ENCODE measurements around the gene MAPRE3. TPM values are rescaled to one million over a fixed set of nuclear protein-coding genes. Genes with fewer than 3 reads are reported as not detected.

MAPRE3 gene
- total RNA-seq, 1 donor from 2014 or later, result 3.7 TPM

- Mint-ChIP-seq H3K4me3 (no peak overlapping the region), H3K36me3 (ENCODE audit: low read depth) (no peaks in the 10 kb centered on the region), H3K9me3 (no peaks in the 10 kb centered on the region), H3K4me1 (ENCODE audit: low read depth) (no peaks in the 10 kb centered on the region), H3K27ac (no peak overlapping the region), H3K27me3 (ENCODE audit: insufficient read depth) (peaks cover under 1% of the 10 kb centered on the region)
- intact Hi-C loops (cut with micrococcal nuclease), result no loop called here
- no peak for DNase-seq (ENCODE audit: low spot score)
Observed at GRCh38 chr2:27014771-27015433, 44.5 kb downstream of the MAPRE3 start.

DNA sequence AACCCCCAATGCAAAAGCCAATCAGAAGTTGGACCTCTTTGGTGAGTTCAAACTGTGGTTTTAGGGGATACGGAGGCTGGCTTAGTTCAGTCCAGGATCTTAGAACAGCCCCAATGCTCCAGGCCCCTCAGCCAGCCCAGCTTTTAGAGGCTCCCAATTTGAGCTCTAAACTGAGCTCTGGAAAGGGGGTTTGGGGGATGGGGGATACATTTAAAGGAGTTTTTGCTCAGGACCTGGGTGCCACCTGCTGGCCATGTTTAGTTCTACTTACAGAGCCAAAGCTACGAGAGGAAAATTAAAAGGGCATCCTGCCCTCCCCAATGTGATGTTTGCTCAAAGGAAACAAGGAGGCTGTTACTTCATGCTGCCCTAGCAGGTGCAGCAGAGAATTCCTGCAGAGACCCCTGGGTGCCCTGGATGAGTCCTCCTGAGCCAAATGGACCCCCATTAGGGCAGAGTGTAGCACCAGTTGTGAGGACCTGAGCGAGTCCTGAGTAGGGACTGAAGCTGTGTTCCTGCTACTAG is 46.4 kb downstream of the MAPRE3 start:
- Mint-ChIP-seq H3K36me3 (ENCODE audit: low read depth) (peaks cover 1% of the 10 kb centered on the region), H3K4me3 (no peak overlapping the region), H3K27me3 (ENCODE audit: insufficient read depth) (no peaks in the 10 kb centered on the region), H3K9me3 (no peaks in the 10 kb centered on the region), H3K4me1 (ENCODE audit: low read depth) (no peaks in the 10 kb centered on the region), H3K27ac (no peak overlapping the region)
- DNase-seq (ENCODE audit: low spot score), result no peak
- intact Hi-C loops (cut with micrococcal nuclease), result loop anchor here (1.0 to 2.0 kb wide), 3 partner anchors 46 to 171 kb away; partner anchors contain the start of gene MAPRE3

DNA sequence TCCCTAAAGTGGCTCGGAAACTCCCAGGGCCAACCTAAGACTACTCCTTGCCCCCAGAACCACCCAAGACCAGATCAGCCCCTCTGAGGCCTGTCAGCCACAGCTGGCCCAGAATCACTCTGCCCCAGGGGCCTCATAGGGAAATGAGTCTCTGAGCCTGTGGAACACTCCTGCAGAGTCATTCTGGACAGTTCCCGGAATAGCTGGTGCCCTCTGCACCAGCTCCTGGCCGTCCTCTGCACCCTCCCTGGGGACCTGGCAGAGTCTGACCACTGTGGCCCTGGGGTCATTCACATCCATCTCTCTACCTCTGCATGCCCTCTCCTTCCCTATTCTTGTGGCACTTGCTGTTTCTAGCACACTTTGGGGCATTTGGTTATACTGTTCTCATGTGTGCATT is 47.7 kb downstream of the MAPRE3 start:
- no peak for DNase-seq (ENCODE audit: low spot score)
- Mint-ChIP-seq H3K4me1 (ENCODE audit: low read depth) (no peaks in the 10 kb centered on the region), H3K36me3 (ENCODE audit: low read depth) (peaks cover 1% of the 10 kb centered on the region), H3K4me3 (no peak overlapping the region), H3K9me3 (no peaks in the 10 kb centered on the region), H3K27me3 (ENCODE audit: insufficient read depth) (no peaks in the 10 kb centered on the region), H3K27ac (no peak overlapping the region)
- intact Hi-C loops (cut with micrococcal nuclease), result no loop called here

- peaks cover 5% of the 10 kb centered on the region for H3K36me3 Mint-ChIP-seq (ENCODE audit: low read depth)
- no peaks in the 10 kb centered on the region for H3K27me3 Mint-ChIP-seq (ENCODE audit: insufficient read depth)
- no peaks in the 10 kb centered on the region for H3K4me1 Mint-ChIP-seq (ENCODE audit: low read depth)
- intact Hi-C loops (cut with micrococcal nuclease), result no loop called here
- no peak overlapping the region for H3K4me3 Mint-ChIP-seq
- no peak for DNase-seq (ENCODE audit: low spot score)
- no peaks in the 10 kb centered on the region for H3K9me3 Mint-ChIP-seq
- H3K27ac Mint-ChIP-seq, result no peak overlapping the region
Observed at GRCh38 chr2:27019459-27019858, 49.0 kb downstream of the MAPRE3 start.

GRCh38 chr2:27019931-27020855 is 49.8 kb downstream of the MAPRE3 start:
- no peaks in the 10 kb centered on the region for H3K4me1 Mint-ChIP-seq (ENCODE audit: low read depth)
- peaks cover 5% of the 10 kb centered on the region for H3K36me3 Mint-ChIP-seq (ENCODE audit: low read depth)
- no peak overlapping the region for H3K27ac Mint-ChIP-seq
- intact Hi-C loops (cut with micrococcal nuclease), result no loop called here
- H3K9me3 Mint-ChIP-seq, result no peaks in the 10 kb centered on the region
- no peak for DNase-seq (ENCODE audit: low spot score)
- no peaks in the 10 kb centered on the region for H3K27me3 Mint-ChIP-seq (ENCODE audit: insufficient read depth)
- no peak overlapping the region for H3K4me3 Mint-ChIP-seq

DNA sequence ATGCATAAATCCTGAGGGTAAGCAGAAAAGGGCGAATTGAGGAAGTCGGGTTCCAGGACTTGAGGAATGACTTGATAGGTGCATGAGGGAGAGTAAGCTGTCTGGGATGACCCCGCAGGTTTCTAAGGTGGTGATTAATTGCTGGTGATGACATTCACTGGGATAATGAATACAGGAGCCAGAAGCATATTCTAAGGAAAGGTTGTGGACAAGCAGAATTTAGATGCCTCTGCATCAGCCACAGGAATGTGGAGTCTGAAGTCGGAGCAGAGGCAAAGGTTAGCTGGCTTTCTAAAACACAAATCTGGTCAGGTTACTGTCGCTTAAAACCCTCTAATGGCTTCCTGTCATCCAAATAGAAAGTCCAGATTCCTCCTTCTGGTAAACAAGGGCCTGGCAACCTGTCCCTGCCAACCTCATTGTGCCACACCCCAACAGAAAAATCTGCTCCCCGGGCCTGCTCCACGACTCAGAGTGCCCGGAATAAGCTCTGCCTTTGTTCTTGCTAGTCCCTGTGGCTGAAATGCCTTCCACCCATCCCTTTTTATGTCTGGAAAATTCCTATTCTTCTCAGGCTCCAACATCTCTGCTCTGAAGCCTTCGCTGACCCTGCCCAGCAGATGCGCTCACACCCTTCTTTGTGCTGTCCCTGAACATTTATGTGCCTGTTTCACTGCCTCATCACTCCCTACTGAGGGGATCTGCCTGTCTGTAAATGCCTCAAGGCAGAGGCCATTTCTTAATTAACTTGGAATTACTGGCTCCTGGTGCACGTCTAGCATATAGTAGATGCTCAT is 51.0 kb downstream of the MAPRE3 start:
- no peak for DNase-seq (ENCODE audit: low spot score)
- H3K4me1 Mint-ChIP-seq (ENCODE audit: low read depth), result no peaks in the 10 kb centered on the region
- intact Hi-C loops (cut with micrococcal nuclease), result no loop called here
- H3K27me3 Mint-ChIP-seq (ENCODE audit: insufficient read depth), result no peaks in the 10 kb centered on the region
- peaks cover 6% of the 10 kb centered on the region for H3K36me3 Mint-ChIP-seq (ENCODE audit: low read depth)
- H3K9me3 Mint-ChIP-seq, result no peaks in the 10 kb centered on the region
- no peak overlapping the region for H3K27ac Mint-ChIP-seq
- H3K4me3 Mint-ChIP-seq, result no peak overlapping the region

DNA sequence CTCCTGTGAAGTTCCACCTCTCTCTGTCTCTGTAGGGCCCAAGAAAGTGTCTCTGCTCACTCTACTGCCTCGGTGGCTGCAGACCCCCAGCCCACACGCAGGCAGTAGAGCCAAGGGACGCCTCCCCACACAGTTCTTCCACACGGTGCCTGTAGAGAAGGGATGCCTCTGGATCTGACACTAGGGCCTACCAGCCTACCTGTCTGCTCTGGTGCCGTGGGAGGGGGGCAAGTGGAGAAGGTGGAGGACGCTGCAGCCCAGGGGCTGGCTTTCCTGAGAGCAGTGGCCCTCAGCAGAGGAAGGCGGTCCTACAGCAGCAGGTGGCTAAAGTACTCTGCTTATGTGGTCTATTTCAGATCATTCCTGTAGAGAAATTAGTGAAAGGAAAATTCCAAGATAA is 53.3 kb downstream of the MAPRE3 start:
- DNase-seq (ENCODE audit: low spot score), result no peak
- Mint-ChIP-seq H3K27me3 (ENCODE audit: insufficient read depth) (no peaks in the 10 kb centered on the region), H3K27ac (no peak overlapping the region), H3K9me3 (no peaks in the 10 kb centered on the region), H3K4me1 (ENCODE audit: low read depth) (no peaks in the 10 kb centered on the region), H3K4me3 (no peak overlapping the region), H3K36me3 (ENCODE audit: low read depth) (peaks cover 12% of the 10 kb centered on the region)
- intact Hi-C loops (cut with micrococcal nuclease), result no loop called here

DNA sequence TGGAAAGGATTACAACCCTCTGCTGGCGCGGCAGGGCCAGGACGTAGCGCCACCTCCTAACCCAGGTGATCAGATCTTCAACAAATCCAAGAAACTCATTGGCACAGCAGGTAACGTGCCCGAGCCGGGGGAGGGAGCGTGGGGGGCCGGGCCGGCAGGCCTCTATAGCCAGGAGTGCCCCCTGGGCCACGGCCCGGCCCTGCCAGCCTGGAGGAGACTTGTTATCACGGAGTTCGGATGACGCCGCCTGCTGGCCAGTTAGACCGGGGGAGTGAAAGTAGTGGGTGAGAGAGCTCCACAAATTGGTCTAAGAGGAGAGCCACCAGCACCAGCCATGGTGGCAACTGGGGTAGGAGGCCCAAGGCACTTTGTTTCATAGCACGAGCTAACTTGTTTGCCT is 53.8 kb downstream of the MAPRE3 start:
- Mint-ChIP-seq H3K4me1 (ENCODE audit: low read depth) (peaks cover 3% of the 10 kb centered on the region), H3K27ac (no peak overlapping the region), H3K9me3 (no peaks in the 10 kb centered on the region)

GRCh38 chr2:27024812-27025211 is 54.4 kb downstream of the MAPRE3 start:
- intact Hi-C loops (cut with micrococcal nuclease), result no loop called here

More for the DNA sequence above, 53.8 kb downstream of the MAPRE3 start:
- Mint-ChIP-seq H3K27me3 (ENCODE audit: insufficient read depth) (no peaks in the 10 kb centered on the region), H3K36me3 (ENCODE audit: low read depth) (peaks cover 13% of the 10 kb centered on the region), H3K4me3 (no peak overlapping the region)
- DNase-seq (ENCODE audit: low spot score), result no peak
- intact Hi-C loops (cut with micrococcal nuclease), result no loop called here

DNA sequence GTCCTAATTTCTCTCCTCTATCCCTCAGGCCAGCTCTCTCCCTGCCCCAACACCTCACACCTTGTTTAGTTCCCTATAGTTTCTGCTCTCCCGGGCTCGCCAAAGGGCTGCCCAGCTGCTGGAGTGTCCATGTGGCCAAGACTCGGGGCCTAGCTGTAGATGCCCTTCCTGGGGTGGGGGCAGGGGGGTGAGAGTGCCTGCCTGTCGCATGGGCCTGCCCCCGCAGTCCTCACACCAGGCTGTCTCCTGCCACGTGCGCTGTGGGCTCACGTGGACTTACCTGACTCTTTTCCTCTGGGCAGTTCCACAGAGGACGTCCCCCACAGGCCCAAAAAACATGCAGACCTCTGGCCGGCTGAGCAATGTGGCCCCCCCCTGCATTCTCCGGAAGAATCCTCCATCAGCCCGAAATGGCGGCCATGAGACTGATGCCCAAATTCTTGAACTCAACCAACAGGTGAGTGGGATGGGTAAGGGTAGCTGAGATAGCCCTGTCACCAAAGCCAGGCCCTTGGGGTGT is 54.9 kb downstream of the MAPRE3 start:
- Mint-ChIP-seq H3K4me3 (no peak overlapping the region), H3K27me3 (ENCODE audit: insufficient read depth) (no peaks in the 10 kb centered on the region), H3K9me3 (no peaks in the 10 kb centered on the region), H3K36me3 (ENCODE audit: low read depth) (peaks cover 17% of the 10 kb centered on the region), H3K27ac (no peak overlapping the region), H3K4me1 (ENCODE audit: low read depth) (peaks cover 14% of the 10 kb centered on the region)
- intact Hi-C loops (cut with micrococcal nuclease), result no loop called here
- DNase-seq (ENCODE audit: low spot score), result no peak

More at GRCh38 chr2:27024812-27025211, 54.4 kb downstream of the MAPRE3 start:
- DNase-seq (ENCODE audit: low spot score), result no peak
- Mint-ChIP-seq H3K27me3 (ENCODE audit: insufficient read depth) (no peaks in the 10 kb centered on the region), H3K36me3 (ENCODE audit: low read depth) (peaks cover 17% of the 10 kb centered on the region), H3K4me3 (no peak overlapping the region), H3K9me3 (no peaks in the 10 kb centered on the region), H3K4me1 (ENCODE audit: low read depth) (peaks cover 9% of the 10 kb centered on the region), H3K27ac (no peak overlapping the region)

DNA sequence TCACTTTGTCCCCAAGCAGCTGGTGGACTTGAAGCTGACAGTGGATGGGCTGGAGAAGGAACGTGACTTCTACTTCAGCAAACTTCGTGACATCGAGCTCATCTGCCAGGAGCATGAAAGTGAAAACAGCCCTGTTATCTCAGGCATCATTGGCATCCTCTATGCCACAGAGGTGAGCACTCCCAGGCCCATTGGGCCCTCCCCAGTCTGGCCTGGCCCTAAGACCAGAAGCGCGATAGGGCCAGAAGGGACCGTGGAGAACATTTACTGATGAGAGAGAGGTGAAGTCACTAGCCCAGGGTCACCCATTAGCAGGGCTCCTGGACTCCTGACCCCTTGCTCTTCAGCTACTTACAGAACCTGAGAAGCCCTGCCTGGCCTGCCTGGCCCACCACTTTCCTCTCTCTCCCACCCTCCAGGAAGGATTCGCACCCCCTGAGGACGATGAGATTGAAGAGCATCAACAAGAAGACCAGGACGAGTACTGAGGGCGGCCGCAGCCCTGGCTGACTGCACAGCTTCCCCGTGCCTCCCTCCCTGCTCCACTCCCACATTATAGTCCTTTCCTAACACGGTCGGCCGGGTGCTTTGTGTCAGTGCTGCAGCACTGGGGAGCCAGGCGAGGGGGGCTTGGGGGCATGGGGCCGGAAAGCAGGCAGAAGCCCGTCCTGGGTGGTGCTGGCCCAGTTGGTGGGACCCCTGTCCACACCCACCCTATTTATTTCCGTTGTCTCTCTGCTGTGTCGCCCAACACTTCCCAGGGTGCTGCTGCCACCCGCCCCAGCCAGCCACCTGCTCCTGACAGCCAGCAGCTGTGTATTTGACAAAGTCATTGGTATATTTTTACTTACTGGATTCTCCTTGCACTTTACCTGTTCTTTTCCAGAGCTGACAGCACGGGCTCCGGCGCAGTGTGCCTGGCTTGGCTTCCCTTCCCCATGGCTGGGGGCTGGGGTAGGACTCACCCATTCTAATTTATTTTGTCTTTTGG is 55.7 kb downstream of the MAPRE3 start:
- no peak for DNase-seq (ENCODE audit: low spot score)
- intact Hi-C loops (cut with micrococcal nuclease), result no loop called here
- H3K4me1 Mint-ChIP-seq (ENCODE audit: low read depth), result peaks cover 18% of the 10 kb centered on the region
- no peak overlapping the region for H3K27ac Mint-ChIP-seq
- no peaks in the 10 kb centered on the region for H3K9me3 Mint-ChIP-seq
- no peak overlapping the region for H3K4me3 Mint-ChIP-seq
- H3K27me3 Mint-ChIP-seq (ENCODE audit: insufficient read depth), result no peaks in the 10 kb centered on the region
- H3K36me3 Mint-ChIP-seq (ENCODE audit: low read depth), result peaks cover 18% of the 10 kb centered on the region

Measured in activated T-helper 1 cell treated with anti-CD3 and anti-CD28 coated beads, Interleukin-12 subunit alpha, Interleukin-12 subunit beta, Interleukin-2, Interleukin-4 antibody, amounts not matched to agents 30 ng/mL and 10 ng/mL and 1 ng/mL, durations not matched to agents 14 hours and 24 hours and 36 hours (primary cell).